ENCODE data around the gene CCDC186.

CCDC186 gene

DNA sequence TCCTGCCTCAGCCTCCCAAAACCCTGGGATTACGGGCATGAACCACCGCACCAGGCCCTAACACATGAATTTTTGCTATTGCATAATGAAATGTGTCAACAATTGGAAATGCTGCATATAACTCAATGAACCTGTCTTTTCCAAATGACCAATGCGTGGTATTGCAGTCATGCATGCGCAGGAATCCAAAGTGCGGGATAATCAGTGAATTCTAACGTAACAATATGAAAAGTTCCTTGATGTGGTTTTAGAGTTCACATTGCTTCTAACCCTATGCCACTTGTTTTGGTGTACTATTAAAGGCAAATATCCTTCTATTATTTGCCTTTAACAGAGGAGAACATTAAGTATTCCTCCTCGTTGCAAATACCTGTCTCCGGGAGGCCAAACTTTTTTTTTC is 15.7 kb upstream of the CCDC186 start:
- in situ Hi-C loops (cut with HindIII; ENCODE audit: low pct_ligation_motif_present, low sequenced_read_pairs) = no loop called here
- Histone ChIP-seq H3K4me3 (ENCODE audit: low read depth, low read length) (no peak overlapping the region), H3K27me3 (replicated peaks) (no peaks in the 10 kb centered on the region), H3K36me3 (replicated peaks) (no peaks in the 10 kb centered on the region), H3K27ac (no peak overlapping the region)
- DNase-seq = no peak
- TF ChIP-seq, protein P1, sequence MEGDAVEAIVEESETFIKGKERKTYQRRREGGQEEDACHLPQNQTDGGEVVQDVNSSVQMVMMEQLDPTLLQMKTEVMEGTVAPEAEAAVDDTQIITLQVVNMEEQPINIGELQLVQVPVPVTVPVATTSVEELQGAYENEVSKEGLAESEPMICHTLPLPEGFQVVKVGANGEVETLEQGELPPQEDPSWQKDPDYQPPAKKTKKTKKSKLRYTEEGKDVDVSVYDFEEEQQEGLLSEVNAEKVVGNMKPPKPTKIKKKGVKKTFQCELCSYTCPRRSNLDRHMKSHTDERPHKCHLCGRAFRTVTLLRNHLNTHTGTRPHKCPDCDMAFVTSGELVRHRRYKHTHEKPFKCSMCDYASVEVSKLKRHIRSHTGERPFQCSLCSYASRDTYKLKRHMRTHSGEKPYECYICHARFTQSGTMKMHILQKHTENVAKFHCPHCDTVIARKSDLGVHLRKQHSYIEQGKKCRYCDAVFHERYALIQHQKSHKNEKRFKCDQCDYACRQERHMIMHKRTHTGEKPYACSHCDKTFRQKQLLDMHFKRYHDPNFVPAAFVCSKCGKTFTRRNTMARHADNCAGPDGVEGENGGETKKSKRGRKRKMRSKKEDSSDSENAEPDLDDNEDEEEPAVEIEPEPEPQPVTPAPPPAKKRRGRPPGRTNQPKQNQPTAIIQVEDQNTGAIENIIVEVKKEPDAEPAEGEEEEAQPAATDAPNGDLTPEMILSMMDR (IDR thresholded peaks at IDR 0.05; ENCODE audit: low read depth, low read length, missing control alignments) = no peak

DNA sequence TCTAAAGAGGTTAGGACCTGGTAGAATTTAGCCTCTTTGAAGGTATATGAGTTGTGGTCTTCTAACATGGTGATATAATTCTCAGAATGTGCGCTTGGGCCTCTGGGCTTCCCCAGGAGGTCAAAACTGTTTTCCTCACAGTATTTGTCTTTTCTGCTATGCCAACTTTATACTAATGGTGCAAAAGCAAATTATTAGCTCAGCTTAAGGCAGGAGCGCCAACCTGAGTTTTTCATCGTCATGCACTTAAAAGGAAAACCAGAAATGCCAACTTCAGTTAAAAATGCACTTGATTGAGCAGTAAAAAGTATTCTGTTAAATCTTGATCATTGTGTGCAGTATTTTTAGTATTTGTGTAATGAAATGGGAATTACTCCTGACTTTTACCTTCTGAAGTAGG is 14.9 kb upstream of the CCDC186 start:
- no peaks in the 10 kb centered on the region for H3K27me3 ChIP-seq (replicated peaks)
- TF ChIP-seq, protein P1 (IDR thresholded peaks at IDR 0.05; ENCODE audit: low read depth, low read length, missing control alignments) = no peak
- H3K36me3 ChIP-seq (replicated peaks) = no peaks in the 10 kb centered on the region
- no peak overlapping the region for H3K27ac ChIP-seq
- no peak for DNase-seq
- no peak overlapping the region for H3K4me3 ChIP-seq (ENCODE audit: low read depth, low read length)
- in situ Hi-C loops (cut with HindIII; ENCODE audit: low pct_ligation_motif_present, low sequenced_read_pairs) = no loop called here

DNA sequence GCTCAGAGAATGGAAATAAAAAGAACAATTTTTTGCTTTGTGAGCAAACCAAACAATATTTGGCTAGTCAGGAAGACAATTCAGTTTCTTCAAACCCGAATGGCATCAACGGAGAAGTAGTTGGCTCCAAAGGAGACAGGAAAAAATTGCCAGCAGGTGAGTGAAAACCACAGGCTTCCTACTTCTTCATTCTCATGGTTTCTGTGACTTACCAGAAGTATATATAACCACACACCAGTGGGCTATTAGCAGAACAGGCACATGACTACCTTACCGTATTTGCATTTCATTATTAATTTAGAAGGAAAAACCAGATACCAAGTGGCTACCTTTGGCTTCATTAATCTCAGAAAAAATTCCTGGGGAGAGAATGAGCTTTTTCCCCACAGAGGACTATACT is 14.0 kb upstream of the CCDC186 start:
- in situ Hi-C loops (cut with HindIII; ENCODE audit: low pct_ligation_motif_present, low sequenced_read_pairs) = no loop called here
- TF ChIP-seq, protein P1 (IDR thresholded peaks at IDR 0.05; ENCODE audit: low read depth, low read length, missing control alignments) = no peak
- DNase-seq = no peak
- H3K4me3 ChIP-seq (ENCODE audit: low read depth, low read length) = no peak overlapping the region
- no peaks in the 10 kb centered on the region for H3K36me3 ChIP-seq (replicated peaks)
- no peak overlapping the region for H3K27ac ChIP-seq
- no peaks in the 10 kb centered on the region for H3K27me3 ChIP-seq (replicated peaks)

DNA sequence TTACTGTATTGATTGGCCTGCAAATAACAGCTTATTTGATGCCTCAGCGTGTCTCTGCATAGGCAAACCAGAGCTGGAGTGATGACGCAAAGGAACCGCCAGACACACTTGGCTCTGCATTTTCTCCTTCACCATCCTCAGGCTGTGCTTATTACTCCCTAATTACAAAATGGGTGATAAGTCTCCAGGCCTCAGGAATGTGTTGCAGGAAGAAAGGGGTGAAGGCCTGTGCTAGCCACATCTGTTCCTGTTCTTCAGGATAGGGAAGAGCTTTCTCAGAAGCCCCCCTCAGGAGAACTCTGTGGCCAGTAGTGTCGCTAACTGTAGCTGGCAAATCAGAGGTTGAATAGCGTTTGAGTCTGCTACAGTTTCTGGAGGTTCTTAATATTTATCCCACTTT is 10.3 kb upstream of the CCDC186 start:
- no peaks in the 10 kb centered on the region for H3K27me3 ChIP-seq (replicated peaks)
- H3K27ac ChIP-seq = no peak overlapping the region
- TF ChIP-seq, protein P1 (IDR thresholded peaks at IDR 0.05; ENCODE audit: low read depth, low read length, missing control alignments) = no peak
- H3K4me3 ChIP-seq (ENCODE audit: low read depth, low read length) = no peak overlapping the region
- in situ Hi-C loops (cut with HindIII; ENCODE audit: low pct_ligation_motif_present, low sequenced_read_pairs) = no loop called here
- no peak for DNase-seq
- H3K36me3 ChIP-seq (replicated peaks) = no peaks in the 10 kb centered on the region

DNA sequence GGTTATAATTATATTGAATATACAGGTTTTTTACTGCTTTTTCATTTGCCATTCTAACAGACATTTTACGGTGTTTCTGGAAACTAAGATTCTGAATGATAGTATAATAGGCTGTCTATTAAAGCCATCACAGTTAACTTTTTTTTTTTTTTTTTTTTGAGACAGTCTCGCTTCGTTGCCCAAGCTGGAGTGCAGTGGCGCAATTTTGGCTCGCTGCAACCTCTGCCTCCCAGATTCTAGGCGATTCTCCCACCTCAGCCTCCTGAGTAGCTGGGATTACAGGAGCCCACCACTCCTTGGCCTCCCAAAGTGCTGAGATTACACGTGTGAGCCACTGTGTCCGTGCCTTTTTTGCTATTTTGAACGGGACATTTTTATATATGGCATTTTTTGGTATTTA is 9.6 kb upstream of the CCDC186 start:
- DNase-seq = no peak
- Histone ChIP-seq H3K27me3 (replicated peaks) (no peaks in the 10 kb centered on the region), H3K27ac (no peak overlapping the region), H3K4me3 (ENCODE audit: low read depth, low read length) (no peak overlapping the region), H3K36me3 (replicated peaks) (no peaks in the 10 kb centered on the region)
- TF ChIP-seq, protein P1 (IDR thresholded peaks at IDR 0.05; ENCODE audit: low read depth, low read length, missing control alignments) = no peak
- in situ Hi-C loops (cut with HindIII; ENCODE audit: low pct_ligation_motif_present, low sequenced_read_pairs) = no loop called here

DNA sequence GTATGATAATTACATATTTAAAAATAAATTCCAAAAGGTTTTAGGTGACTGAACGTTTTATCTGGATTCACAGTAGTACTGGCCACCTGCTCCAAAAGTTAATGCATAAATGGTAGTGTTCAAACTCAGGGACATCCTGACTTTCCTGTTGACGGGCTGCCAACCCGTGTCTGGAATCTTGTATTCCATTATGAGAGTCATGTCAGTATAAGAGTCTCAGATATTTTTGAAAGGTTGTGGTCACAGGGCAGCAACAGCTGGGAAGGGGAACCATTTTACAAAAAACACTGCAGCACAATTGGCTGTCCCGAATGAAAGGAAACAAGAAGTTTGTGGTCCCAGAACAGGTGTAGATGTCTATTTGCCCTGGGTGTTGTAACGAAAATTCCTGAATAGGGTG is 8.0 kb upstream of the CCDC186 start:
- H3K27ac ChIP-seq = no peak overlapping the region
- in situ Hi-C loops (cut with HindIII; ENCODE audit: low pct_ligation_motif_present, low sequenced_read_pairs) = no loop called here

More for the DNA sequence above, 8.0 kb upstream of the CCDC186 start:
- TF ChIP-seq, protein P1 (IDR thresholded peaks at IDR 0.05; ENCODE audit: low read depth, low read length, missing control alignments) = no peak
- no peak overlapping the region for H3K4me3 ChIP-seq (ENCODE audit: low read depth, low read length)
- no peak for DNase-seq
- no peaks in the 10 kb centered on the region for H3K27me3 ChIP-seq (replicated peaks)
- no peaks in the 10 kb centered on the region for H3K36me3 ChIP-seq (replicated peaks)
